Activated CD4-positive, alpha-beta T cell treated with anti-CD3 and anti-CD28 coated beads for 4 hours (primary cell): ENCODE measurements around the gene B3GAT1.
"Not testable (repeated sequence)": the region's sequence is repeated elsewhere in the genome, so short reads cannot be mapped to it uniquely, and the experiment has no call there.

Source experiments
- DNase-seq, 2 donors: peaks; one replicate each; pipeline ENCODE4 v3.0.0-alpha.2; 2020

B3GAT1 gene

GRCh38 chr11:134355136-134355535, 56.9 kb downstream of the B3GAT1 start:
- no peak for DNase-seq

GRCh38 chr11:134352111-134352510, 59.9 kb downstream of the B3GAT1 start:
- no peak for DNase-seq

GRCh38 chr11:134350381-134350780, 61.7 kb downstream of the B3GAT1 start:
- DNase-seq: no peak

- no peak for DNase-seq
These were observed 62.2 kb downstream of the B3GAT1 start for GRCh38 chr11:134349802-134350355.

GRCh38 chr11:134349109-134349801, 62.8 kb downstream of the B3GAT1 start:
- no peak for DNase-seq

GRCh38 chr11:134347441-134347840, 64.6 kb downstream of the B3GAT1 start:
- DNase-seq: no peak

- DNase-seq: no peak
These were observed 65.1 kb downstream of the B3GAT1 start for GRCh38 chr11:134346976-134347350.

GRCh38 chr11:134346101-134346975, 65.7 kb downstream of the B3GAT1 start:
- no peak for DNase-seq

GRCh38 chr11:134345237-134345550, 66.8 kb downstream of the B3GAT1 start:
- DNase-seq: no peak

- not testable (repeated sequence) for DNase-seq
These were observed 67.4 kb downstream of the B3GAT1 start for GRCh38 chr11:134344497-134345236.

GRCh38 chr11:134343646-134344045, 68.4 kb downstream of the B3GAT1 start:
- no peak for DNase-seq

- no peak for DNase-seq
These were observed 69.3 kb downstream of the B3GAT1 start for GRCh38 chr11:134342572-134343340.

- no peak for DNase-seq
These were observed 70.1 kb downstream of the B3GAT1 start for GRCh38 chr11:134341805-134342571.

GRCh38 chr11:134340354-134340964, 71.6 kb downstream of the B3GAT1 start:
- no peak for DNase-seq

- DNase-seq: no peak
These were observed 72.3 kb downstream of the B3GAT1 start for GRCh38 chr11:134339756-134340155.

GRCh38 chr11:134338654-134339053, 73.4 kb downstream of the B3GAT1 start:
- DNase-seq: no peak

- DNase-seq: no peak
These were observed 74.0 kb downstream of the B3GAT1 start for GRCh38 chr11:134338068-134338467.

GRCh38 chr11:134337051-134337450, 75.0 kb downstream of the B3GAT1 start:
- no peak for DNase-seq

- no peak for DNase-seq
These were observed 77.1 kb downstream of the B3GAT1 start for GRCh38 chr11:134334796-134335571.

GRCh38 chr11:134333946-134334345, 78.1 kb downstream of the B3GAT1 start:
- no peak for DNase-seq
